ENCODE results near the gene MCM8.
"Not testable (repeated sequence)": the region's sequence is repeated elsewhere in the genome, so short reads cannot be mapped to it uniquely, and the experiment has no call there.

MCM8 gene

GRCh38 chr20:6017880-6018279 is 67.4 kb downstream of the MCM8 start:
- Histone ChIP-seq H3K9me3 (no peaks in the 10 kb centered on the region), H3K36me3 (peaks cover 18% of the 10 kb centered on the region), H3K27me3 (no peaks in the 10 kb centered on the region), H3K4me3 (ENCODE audit: low read depth, low read length) (no peak overlapping the region), H3K4me1 (no peaks in the 10 kb centered on the region)
- no peak for TF ChIP-seq CTCF (IDR thresholded peaks at IDR 0.05; ENCODE audit: low read depth, low read length)
- no peak for DNase-seq

- Histone ChIP-seq H3K36me3 (peaks cover 44% of the 10 kb centered on the region), H3K4me3 (ENCODE audit: low read depth, low read length) (no peak overlapping the region), H3K27me3 (no peaks in the 10 kb centered on the region), H3K4me1 (no peaks in the 10 kb centered on the region), H3K9me3 (peaks cover 3% of the 10 kb centered on the region)
- no peak for TF ChIP-seq CTCF (IDR thresholded peaks at IDR 0.05; ENCODE audit: low read depth, low read length)
- no peak for DNase-seq
Observed at GRCh38 chr20:6024768-6025167, 74.3 kb downstream of the MCM8 start.

GRCh38 chr20:6026051-6026450 is 75.6 kb downstream of the MCM8 start:
- no peak overlapping the region for H3K4me3 ChIP-seq (ENCODE audit: low read depth, low read length)
- no peak for DNase-seq
- H3K9me3 ChIP-seq = peaks cover 3% of the 10 kb centered on the region
- H3K4me1 ChIP-seq = no peaks in the 10 kb centered on the region
- no peaks in the 10 kb centered on the region for H3K27me3 ChIP-seq
- H3K36me3 ChIP-seq = peaks cover 43% of the 10 kb centered on the region
- no peak for TF ChIP-seq CTCF (IDR thresholded peaks at IDR 0.05; ENCODE audit: low read depth, low read length)

GRCh38 chr20:6028818-6029217 is 78.4 kb downstream of the MCM8 start:
- DNase-seq = no peak
- peaks cover 32% of the 10 kb centered on the region for H3K36me3 ChIP-seq

GRCh38 chr20:6029538-6029937 is 79.1 kb downstream of the MCM8 start:
- H3K27me3 ChIP-seq = no peaks in the 10 kb centered on the region
- DNase-seq = no peak
- H3K36me3 ChIP-seq = peaks cover 26% of the 10 kb centered on the region
- TF ChIP-seq CTCF (IDR thresholded peaks at IDR 0.05; ENCODE audit: low read depth, low read length) = no peak
- peaks cover 3% of the 10 kb centered on the region for H3K9me3 ChIP-seq
- no peaks in the 10 kb centered on the region for H3K4me1 ChIP-seq
- H3K4me3 ChIP-seq (ENCODE audit: low read depth, low read length) = no peak overlapping the region

More at GRCh38 chr20:6028818-6029217, 78.4 kb downstream of the MCM8 start:
- Histone ChIP-seq H3K9me3 (peaks cover 3% of the 10 kb centered on the region), H3K27me3 (no peaks in the 10 kb centered on the region), H3K4me3 (ENCODE audit: low read depth, low read length) (no peak overlapping the region), H3K4me1 (no peaks in the 10 kb centered on the region)
- TF ChIP-seq CTCF (IDR thresholded peaks at IDR 0.05; ENCODE audit: low read depth, low read length) = no peak

- no peaks in the 10 kb centered on the region for H3K27me3 ChIP-seq
- H3K4me3 ChIP-seq (ENCODE audit: low read depth, low read length) = no peak overlapping the region
- no peaks in the 10 kb centered on the region for H3K9me3 ChIP-seq
- H3K4me1 ChIP-seq = no peaks in the 10 kb centered on the region
- no peak for DNase-seq
- no peak for TF ChIP-seq CTCF (IDR thresholded peaks at IDR 0.05; ENCODE audit: low read depth, low read length)
- H3K36me3 ChIP-seq = peaks cover 22% of the 10 kb centered on the region
Observed at GRCh38 chr20:6030453-6031080, 80.1 kb downstream of the MCM8 start.

- not testable (repeated sequence) for H3K4me1 ChIP-seq; H3K27me3 ChIP-seq; H3K4me3 ChIP-seq (ENCODE audit: low read depth, low read length); H3K9me3 ChIP-seq; DNase-seq
- H3K36me3 ChIP-seq = peaks cover 29% of the 10 kb centered on the region
Observed at GRCh38 chr20:6032907-6033306, 82.5 kb downstream of the MCM8 start.

All from BE2C (cell line).